ENCODE results near the gene CYB561. TPM values are rescaled to one million over a fixed set of nuclear protein-coding genes. Genes with fewer than 3 reads are reported as not detected.

Gene CYB561
- total RNA-seq, 1 experiment from 2014 or later = 67.6 TPM

- POLR2A ChIA-PET = no interaction called here
These were observed 5.3 kb downstream of the CYB561 start for GRCh38 chr17:63440770-63441335.

DNA sequence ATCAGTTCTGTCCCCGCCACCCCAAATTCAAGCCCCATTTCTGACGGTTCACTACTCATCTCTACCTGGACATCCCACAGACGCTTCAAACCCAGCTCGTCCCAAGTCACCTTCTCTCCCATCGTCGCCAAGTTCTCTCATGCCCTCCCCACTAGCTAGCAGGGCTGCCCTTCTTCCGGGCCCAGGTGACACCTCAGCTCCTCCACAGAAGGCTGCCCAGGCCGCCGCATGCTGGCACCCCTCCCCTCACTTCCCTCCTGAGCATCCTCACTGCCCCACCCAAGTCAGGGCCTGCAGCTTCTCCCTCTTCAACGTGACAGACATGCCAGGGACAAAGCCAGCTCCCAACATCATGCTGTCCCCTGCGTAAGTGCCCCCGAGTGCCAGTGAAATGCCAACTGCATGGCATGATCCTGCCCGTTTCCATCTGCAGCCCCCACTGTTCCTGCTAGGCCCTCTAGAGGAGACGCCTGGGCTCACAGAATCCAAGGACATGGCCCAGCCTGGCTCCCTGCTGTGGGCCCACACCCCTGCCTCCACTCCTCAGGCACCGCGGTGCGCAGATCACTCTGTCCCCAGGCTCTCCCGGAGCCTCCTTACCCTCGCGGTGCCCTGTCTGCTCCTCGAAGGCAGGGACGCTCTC is 5.9 kb downstream of the CYB561 start:
- Histone ChIP-seq H3K4me3 (replicated peaks in 1 of 2; ENCODE audit: low read depth in 1 of 2, low read length in 2 of 2) (no peak overlapping the region), H3K27me3 (ENCODE audit: insufficient read depth, low read length) (no peaks in the 10 kb centered on the region), H3K9me3 (ENCODE audit: control insufficient read depth in 1 of 2, insufficient read depth in 1 of 2, low read depth in 1 of 2, low read length in 2 of 2) (no peaks in the 10 kb centered on the region), H2AFZ (ENCODE audit: low read depth, low read length, poor library complexity, severe bottlenecking) (no peak overlapping the region), H3K4me1 (ENCODE audit: control insufficient read depth in 1 of 2, insufficient read depth in 2 of 2, low read length in 2 of 2) (peaks cover 27 to 30% of the 10 kb centered on the region in 2 experiments), H4K20me1 (ENCODE audit: insufficient read depth) (no peaks in the 10 kb centered on the region), H3K9me2 (ENCODE audit: insufficient read depth) (no peaks in the 10 kb centered on the region), H3K9ac (ENCODE audit: low read length) (no peak overlapping the region), H3K4me2 (ENCODE audit: low read length) (no peak overlapping the region), H3K36me3 (ENCODE audit: control insufficient read depth in 1 of 2, insufficient read depth in 2 of 2, low read length in 2 of 2) (peaks cover 0 to 7% of the 10 kb centered on the region in 2 experiments; a peak in 1 of 4 replicates), H3K27ac (ENCODE audit: low read depth, low read length) (no peak overlapping the region; the same call in 1 of the 2 replicates), H3K79me2 (ENCODE audit: insufficient read depth, low read length) (peaks cover 77% of the 10 kb centered on the region)
- DNase-seq (ENCODE audit: low read depth, low spot score) = no peak
- POLR2A ChIA-PET = no interaction called here
- no TSS peak for BruUV-seq (replicated peaks)
- CTCF ChIA-PET = interaction anchor here (0.9 kb wide), 1 partner anchor 172 kb away, joined by 3 read pairs; no protein-coding TSS in a partner anchor
- ATAC-seq = no peak
- intact Hi-C loops (cut with micrococcal nuclease) = no loop called here
- RAD21 ChIA-PET (ENCODE audit: low non-redundant PET in 1 of 2, low total read pairs in 2 of 2, uncharacterized antibody in 2 of 2, unreplicated experiment in 2 of 2) = interaction anchor here in 1 of 2 experiments (1.0 kb wide), 1 partner anchor 38 kb away, joined by 3 read pairs; no protein-coding TSS in a partner anchor
- TF ChIP-seq SIN3A (IDR thresholded peaks at IDR 0.05; ENCODE audit: low read depth) (no peak), POLR2AphosphoS5 (IDR thresholded peaks at IDR 0.05; ENCODE audit: low read depth, low read length) (no peak), CTCF (IDR thresholded peaks at IDR 0.05 in 2 of 3, conservative IDR thresholded peaks at IDR 0.05 in 1 of 3; ENCODE audit: borderline replicate concordance in 1 of 3, insufficient read depth in 1 of 3, low read depth in 2 of 3, low read length in 2 of 3) (no peak; a peak in 1 of 6 replicates), CEBPB (IDR thresholded peaks at IDR 0.05; ENCODE audit: low read depth) (no peak), YY1 (IDR thresholded peaks at IDR 0.05; ENCODE audit: extremely low read depth, insufficient replicate concordance, low read depth, low read length) (no peak), JUND (IDR thresholded peaks at IDR 0.05) (no peak), REST (IDR thresholded peaks at IDR 0.05; ENCODE audit: low read depth) (no peak), SRF (IDR thresholded peaks at IDR 0.05; ENCODE audit: low read depth) (no peak)

More at GRCh38 chr17:63440770-63441335, 5.3 kb downstream of the CYB561 start:
- intact Hi-C loops (cut with micrococcal nuclease) = no loop called here
- ChIA-PET RAD21 (ENCODE audit: low non-redundant PET in 1 of 2, low total read pairs in 2 of 2, uncharacterized antibody in 2 of 2, unreplicated experiment in 2 of 2) (interaction anchor here in 1 of 2 experiments (0.5 kb wide), 1 partner anchor 38 kb away, joined by 3 read pairs; no protein-coding TSS in a partner anchor), CTCF (interaction anchor here (0.6 to 2.8 kb wide), 3 partner anchors 12 to 767 kb away, joined by 3 to 9 read pairs (median 3); no protein-coding TSS in a partner anchor)
- no TSS peak for BruUV-seq (replicated peaks)
- Histone ChIP-seq H3K4me1 (ENCODE audit: control insufficient read depth in 1 of 2, insufficient read depth in 2 of 2, low read length in 2 of 2) (peaks cover 21 to 26% of the 10 kb centered on the region in 2 experiments; a peak in 3 of 4 replicates), H4K20me1 (ENCODE audit: insufficient read depth) (no peaks in the 10 kb centered on the region), H3K9ac (ENCODE audit: low read length) (no peak overlapping the region), H3K9me2 (ENCODE audit: insufficient read depth) (no peaks in the 10 kb centered on the region), H2AFZ (ENCODE audit: low read depth, low read length, poor library complexity, severe bottlenecking) (no peak overlapping the region), H3K9me3 (ENCODE audit: control insufficient read depth in 1 of 2, insufficient read depth in 1 of 2, low read depth in 1 of 2, low read length in 2 of 2) (no peaks in the 10 kb centered on the region), H3K4me3 (replicated peaks in 1 of 2; ENCODE audit: low read depth in 1 of 2, low read length in 2 of 2) (no peak overlapping the region), H3K79me2 (ENCODE audit: insufficient read depth, low read length) (peaks cover 78% of the 10 kb centered on the region), H3K27ac (ENCODE audit: low read depth, low read length) (no peak overlapping the region), H3K36me3 (ENCODE audit: control insufficient read depth in 1 of 2, insufficient read depth in 2 of 2, low read length in 2 of 2) (peaks cover 0 to 1% of the 10 kb centered on the region in 2 experiments; a peak in 1 of 4 replicates), H3K27me3 (ENCODE audit: insufficient read depth, low read length) (no peaks in the 10 kb centered on the region), H3K4me2 (ENCODE audit: low read length) (no peak overlapping the region)
- DNase-seq (ENCODE audit: low read depth, low spot score) = no peak
- TF ChIP-seq RAD21 (IDR thresholded peaks at IDR 0.05; ENCODE audit: low read depth) (no peak), POLR2AphosphoS5 (IDR thresholded peaks at IDR 0.05; ENCODE audit: low read depth, low read length) (no peak), SRF (IDR thresholded peaks at IDR 0.05; ENCODE audit: low read depth) (no peak), POLR2A (IDR thresholded peaks at IDR 0.05; ENCODE audit: borderline replicate concordance, extremely low read depth, insufficient read depth, insufficient read length) (no peak), TCF7L2 (IDR thresholded peaks at IDR 0.05; ENCODE audit: borderline replicate concordance, extremely low read depth, insufficient read depth, insufficient read length) (no peak), EGR1 (IDR thresholded peaks at IDR 0.05; ENCODE audit: low read depth) (no peak), EZH2 (IDR thresholded peaks at IDR 0.05) (no peak), ZNF274 (IDR thresholded peaks at IDR 0.05; ENCODE audit: low read depth, low read length) (no peak), SP1 (IDR thresholded peaks at IDR 0.05; ENCODE audit: low read depth) (no peak), ELF1 (IDR thresholded peaks at IDR 0.05; ENCODE audit: borderline replicate concordance, low read depth) (no peak)
- no peak for ATAC-seq

All from HCT116 (cell line).